ENCODE measurements around the gene SHLD2. TPM values are rescaled to one million over a fixed set of nuclear protein-coding genes. Genes with fewer than 3 reads are reported as not detected.
"Not testable (repeated sequence)": the region's sequence is repeated elsewhere in the genome, so short reads cannot be mapped to it uniquely, and the experiment has no call there.

Gene SHLD2
- total and polyA plus RNA-seq, 10 of the 15 experiments (the other 5 are each of a cell fraction or from before 2014, with no cell fraction given) = 24.5 to 45.3 (median 30.1) TPM

DNA sequence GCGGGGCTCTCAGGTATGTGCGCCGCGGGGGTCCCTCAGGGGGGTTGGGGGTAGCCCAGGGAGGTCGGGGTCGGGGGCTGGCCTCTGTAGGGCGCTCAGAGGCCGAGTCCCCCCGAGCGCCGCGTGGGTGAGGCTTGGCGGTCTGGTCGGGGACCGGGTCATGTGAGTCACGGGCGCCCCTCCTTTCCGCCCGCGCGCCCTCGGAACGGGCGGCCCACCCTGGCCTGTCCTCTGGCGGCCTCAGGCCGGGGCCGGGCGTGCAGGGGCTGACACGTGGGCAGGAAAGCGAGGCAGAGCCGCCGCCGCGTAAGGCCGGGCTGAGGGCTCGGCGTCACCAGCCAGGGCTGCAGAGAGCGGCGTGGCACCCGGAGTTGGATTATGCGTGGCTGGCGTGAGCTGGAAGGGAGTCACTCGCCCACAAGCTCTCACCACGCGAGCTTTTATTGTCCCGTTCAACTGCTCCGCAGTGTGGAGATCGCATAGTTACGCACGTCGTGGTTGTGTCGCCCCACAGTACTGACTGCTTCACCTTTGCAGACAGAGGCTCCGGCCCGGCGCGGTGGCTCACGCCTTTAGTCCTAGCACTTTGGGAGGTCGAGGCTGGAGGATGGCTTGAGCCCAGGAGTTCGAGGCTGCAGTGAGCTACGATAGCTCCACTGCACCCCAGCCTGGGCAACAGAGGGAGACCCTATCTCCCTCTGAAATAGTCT lies 385 bp downstream of the SHLD2 start (continued):
- TF ChIP-seq POU2F2 (IDR thresholded peaks at IDR 0.05; ENCODE audit: borderline replicate concordance, low read depth, low read length) (peak; percentile 88), SIX5 (IDR thresholded peaks at IDR 0.05; ENCODE audit: low read depth, low read length, severe bottlenecking) (no peak), PML (IDR thresholded peaks at IDR 0.05; ENCODE audit: low read length) (0 out of 2 replicates have a peak, but pooled peaks have one; percentile 47), ESRRA (IDR thresholded peaks at IDR 0.05; ENCODE audit: low read length) (0 out of 2 replicates have a peak, but pooled peaks have one; percentile 34)

DNA sequence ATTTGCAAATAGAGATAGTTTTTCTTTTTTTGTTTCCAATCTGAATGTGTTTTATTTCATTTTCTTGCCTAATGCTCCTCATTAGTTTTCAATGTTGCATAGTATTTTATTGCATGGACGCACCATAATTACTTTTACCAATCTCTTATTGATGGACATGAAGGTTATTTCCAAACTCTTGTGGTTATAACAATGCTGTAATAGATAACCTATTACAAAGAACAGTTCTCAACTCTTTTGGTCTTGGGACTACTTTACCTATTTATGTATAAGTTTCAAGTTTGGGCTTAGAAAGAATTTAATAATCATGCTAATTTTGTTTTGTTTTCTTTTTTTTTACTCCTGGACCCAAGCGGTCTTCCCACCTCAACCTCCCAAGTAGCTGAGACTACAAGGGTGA lies 7.0 kb downstream of the SHLD2 start:
- in situ Hi-C loops (cut with MboI) = no loop called here
- no peak for TF ChIP-seq CHD4 (IDR thresholded peaks at IDR 0.05)
- TF ChIP-seq, protein P1, sequence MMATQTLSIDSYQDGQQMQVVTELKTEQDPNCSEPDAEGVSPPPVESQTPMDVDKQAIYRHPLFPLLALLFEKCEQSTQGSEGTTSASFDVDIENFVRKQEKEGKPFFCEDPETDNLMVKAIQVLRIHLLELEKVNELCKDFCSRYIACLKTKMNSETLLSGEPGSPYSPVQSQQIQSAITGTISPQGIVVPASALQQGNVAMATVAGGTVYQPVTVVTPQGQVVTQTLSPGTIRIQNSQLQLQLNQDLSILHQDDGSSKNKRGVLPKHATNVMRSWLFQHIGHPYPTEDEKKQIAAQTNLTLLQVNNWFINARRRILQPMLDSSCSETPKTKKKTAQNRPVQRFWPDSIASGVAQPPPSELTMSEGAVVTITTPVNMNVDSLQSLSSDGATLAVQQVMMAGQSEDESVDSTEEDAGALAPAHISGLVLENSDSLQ (IDR thresholded peaks at IDR 0.05) = peak; percentile 33; the same call in 1 of the 2 replicates
- TF ChIP-seq, protein P2, sequence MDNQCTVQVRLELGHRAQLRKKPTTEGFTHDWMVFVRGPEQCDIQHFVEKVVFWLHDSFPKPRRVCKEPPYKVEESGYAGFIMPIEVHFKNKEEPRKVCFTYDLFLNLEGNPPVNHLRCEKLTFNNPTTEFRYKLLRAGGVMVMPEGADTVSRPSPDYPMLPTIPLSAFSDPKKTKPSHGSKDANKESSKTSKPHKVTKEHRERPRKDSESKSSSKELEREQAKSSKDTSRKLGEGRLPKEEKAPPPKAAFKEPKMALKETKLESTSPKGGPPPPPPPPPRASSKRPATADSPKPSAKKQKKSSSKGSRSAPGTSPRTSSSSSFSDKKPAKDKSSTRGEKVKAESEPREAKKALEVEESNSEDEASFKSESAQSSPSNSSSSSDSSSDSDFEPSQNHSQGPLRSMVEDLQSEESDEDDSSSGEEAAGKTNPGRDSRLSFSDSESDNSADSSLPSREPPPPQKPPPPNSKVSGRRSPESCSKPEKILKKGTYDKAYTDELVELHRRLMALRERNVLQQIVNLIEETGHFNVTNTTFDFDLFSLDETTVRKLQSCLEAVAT (IDR thresholded peaks at IDR 0.05) = 0 out of 2 replicates have a peak, but pooled peaks have one; percentile 51
- FAIRE-seq = no peak
- H3K4me3 ChIP-seq = no peak overlapping the region
- intact Hi-C loops (cut with micrococcal nuclease; ENCODE audit: unreplicated experiment) = no loop called here
- H3K27me3 ChIP-seq (replicated peaks in 1 of 2; ENCODE audit: control insufficient read depth in 2 of 2, insufficient read depth in 2 of 2, low read length in 1 of 2) = no peaks in the 10 kb centered on the region
- peak; percentile 55 for ATAC-seq
- H4K20me1 ChIP-seq (ENCODE audit: control insufficient read depth, insufficient read depth) = no peaks in the 10 kb centered on the region
- no peaks in the 10 kb centered on the region; the same call in 2 of the 3 replicates for H3K9me3 ChIP-seq (replicated peaks; ENCODE audit: control insufficient read depth, insufficient read depth, low read length)
- peaks cover 3% of the 10 kb centered on the region for H3K79me2 ChIP-seq (ENCODE audit: control insufficient read depth, insufficient read depth, low read length)
- CTCF ChIA-PET = no interaction called here
- no peak overlapping the region for H2AFZ ChIP-seq (ENCODE audit: control insufficient read depth, low read depth, low read length)
- H3K4me2 ChIP-seq (ENCODE audit: control insufficient read depth, insufficient read depth) = no peak overlapping the region
- H3K9ac ChIP-seq (ENCODE audit: control insufficient read depth, insufficient read depth, low read length) = no peak overlapping the region
- WGBS (ENCODE audit: insufficient coverage, insufficient replicate concordance, low lambda C conversion rate, missing lambda C conversion rate) = 95% methylated on average over 2 of the region's 2 CpGs
- H3K36me3 ChIP-seq (ENCODE audit: control insufficient read depth in 2 of 2, insufficient read depth in 2 of 2, low read length in 1 of 2) = peaks cover 2 to 12% of the 10 kb centered on the region in 2 experiments; a peak in 3 of 4 replicates
- DNase-seq (ENCODE audit: low read depth, low spot score) = no peak
- no TSS peak for BruUV-seq (replicated peaks)
- POLR2A ChIA-PET = no interaction called here
- H3K4me1 ChIP-seq (ENCODE audit: control insufficient read depth, insufficient read depth, low read length) = no peaks in the 10 kb centered on the region; the same call in 1 of the 2 replicates
- RAD21 ChIA-PET (ENCODE audit: unreplicated experiment) = no interaction called here
- SMC1A ChIA-PET (ENCODE audit: uncharacterized antibody, unreplicated experiment) = interaction anchor here (1.5 to 1.6 kb wide), 2 partner anchors 10 to 18 kb away, joined by 4 to 5 read pairs; no protein-coding TSS in a partner anchor
- no peak overlapping the region for H3K27ac ChIP-seq (ENCODE audit: control insufficient read depth, insufficient read depth)

DNA sequence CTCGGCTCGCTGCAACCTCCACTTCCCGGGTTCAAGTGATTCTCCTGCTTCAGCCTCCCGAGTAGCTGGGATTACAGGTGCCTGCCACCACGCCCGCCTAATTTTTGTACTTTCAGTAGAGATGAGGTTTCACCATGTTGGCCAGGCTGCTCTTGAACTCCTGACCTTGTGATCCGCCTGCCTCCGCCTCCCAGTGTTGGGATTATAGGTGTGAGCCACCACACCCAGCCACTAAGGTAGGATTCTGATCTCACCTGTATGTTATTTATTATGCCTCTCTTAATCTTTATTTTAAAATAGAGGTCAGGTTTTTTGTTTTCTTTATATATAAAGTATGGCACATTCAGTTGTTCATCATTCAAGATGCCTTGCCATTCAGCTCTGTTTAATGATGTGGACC lies 9.7 kb downstream of the SHLD2 start:
- POLR2A ChIA-PET; H3K4me3 ChIP-seq; intact Hi-C loops (cut with micrococcal nuclease; ENCODE audit: unreplicated experiment); DNase-seq (ENCODE audit: low read depth, low spot score); H3K27me3 ChIP-seq (replicated peaks in 1 of 2; ENCODE audit: control insufficient read depth in 2 of 2, insufficient read depth in 2 of 2, low read length in 1 of 2); H4K20me1 ChIP-seq (ENCODE audit: control insufficient read depth, insufficient read depth); ATAC-seq; H3K79me2 ChIP-seq (ENCODE audit: control insufficient read depth, insufficient read depth, low read length); in situ Hi-C loops (cut with MboI); BruUV-seq (replicated peaks); H3K4me1 ChIP-seq (ENCODE audit: control insufficient read depth, insufficient read depth, low read length); SMC1A ChIA-PET (ENCODE audit: uncharacterized antibody, unreplicated experiment); H3K9me3 ChIP-seq (replicated peaks; ENCODE audit: control insufficient read depth, insufficient read depth, low read length); H3K4me2 ChIP-seq (ENCODE audit: control insufficient read depth, insufficient read depth); CTCF ChIA-PET; H3K9ac ChIP-seq (ENCODE audit: control insufficient read depth, insufficient read depth, low read length); H3K27ac ChIP-seq (ENCODE audit: control insufficient read depth, insufficient read depth); H2AFZ ChIP-seq (ENCODE audit: control insufficient read depth, low read depth, low read length); FAIRE-seq: not testable (repeated sequence)
- RAD21 ChIA-PET (ENCODE audit: unreplicated experiment) = interaction anchor here (0.7 kb wide), 1 partner anchor 10 kb away, joined by 3 read pairs; the partner anchor contains the start of genes GLUD1 and SHLD2
- peaks cover 5 to 12% of the 10 kb centered on the region in 2 experiments; a peak in 3 of 4 replicates for H3K36me3 ChIP-seq (ENCODE audit: control insufficient read depth in 2 of 2, insufficient read depth in 2 of 2, low read length in 1 of 2)
- 91% methylated on average over 8 of the region's 8 CpGs for WGBS (ENCODE audit: insufficient coverage, insufficient replicate concordance, low lambda C conversion rate, missing lambda C conversion rate)

Measured in GM12878 (cell line).